GM19452 (cell line): ENCODE measurements around the gene NEDD8.
"Not testable (repeated sequence)": the region's sequence is repeated elsewhere in the genome, so short reads cannot be mapped to it uniquely, and the experiment has no call there.

ENCODE experiments used
- ATAC-seq: cut with Tn5 transposase; IDR thresholded peaks from one replicate; pipeline ENCODE4 v1.9.1; 2021; ENCODE audit not compliant: unreplicated experiment

The NEDD8 gene

DNA sequence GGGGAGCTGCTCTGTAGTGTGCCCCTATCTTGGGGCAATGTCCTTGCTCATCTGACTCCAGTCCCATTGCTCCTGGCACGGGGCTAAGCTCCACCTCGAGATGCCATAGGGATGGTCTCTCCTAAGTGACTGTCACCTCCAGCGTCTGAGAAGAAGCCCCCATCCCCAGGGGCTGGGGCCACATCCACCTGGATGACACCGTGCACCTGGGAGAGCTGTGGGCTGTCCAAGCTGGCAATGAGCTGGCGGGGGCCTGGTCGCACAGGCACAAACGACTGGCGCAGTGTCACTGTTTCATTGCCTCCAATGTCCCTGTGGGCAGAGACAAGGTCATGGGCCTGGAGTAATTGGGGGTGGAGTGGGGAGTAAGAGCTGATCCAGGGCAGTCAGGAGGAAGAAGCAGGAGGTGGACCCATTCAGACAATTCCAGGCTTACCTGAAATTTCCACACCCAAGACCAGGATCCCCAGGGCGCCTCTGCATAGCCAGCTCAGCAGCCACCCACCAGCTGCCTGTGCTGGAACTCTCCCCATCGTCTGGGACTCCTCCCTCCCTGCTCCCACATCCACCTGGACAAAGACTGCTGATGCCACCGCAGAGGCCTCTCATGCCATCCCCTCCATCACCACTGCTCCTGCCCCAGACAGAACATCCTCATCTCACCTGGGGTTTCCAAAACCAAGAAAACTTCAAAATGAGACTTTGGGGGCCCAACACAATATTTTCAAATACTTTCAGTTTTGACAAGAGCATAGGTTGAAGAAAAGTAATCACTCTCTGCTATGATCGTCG is 17.3 kb upstream of the NEDD8 start:
- ATAC-seq = no peak

DNA sequence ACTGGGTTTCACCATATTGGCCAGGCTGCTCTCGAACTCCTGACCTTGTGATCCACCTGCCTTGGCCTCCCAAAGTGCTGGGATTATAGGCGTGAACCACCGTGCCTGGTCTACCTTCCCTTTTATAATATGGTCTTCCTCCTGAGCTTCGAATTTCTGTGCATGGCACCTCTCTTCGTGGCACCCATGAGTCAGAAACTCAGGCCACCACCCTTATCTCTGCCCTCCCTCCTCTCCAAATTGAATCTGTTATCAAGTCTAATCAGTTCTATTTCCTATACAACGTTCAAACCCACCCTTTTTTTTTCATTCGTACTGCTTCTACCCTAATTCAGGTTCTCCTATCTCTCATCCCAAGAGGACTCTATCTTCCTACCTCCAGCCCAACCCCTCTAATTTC is 15.3 kb upstream of the NEDD8 start:
- no peak for ATAC-seq

DNA sequence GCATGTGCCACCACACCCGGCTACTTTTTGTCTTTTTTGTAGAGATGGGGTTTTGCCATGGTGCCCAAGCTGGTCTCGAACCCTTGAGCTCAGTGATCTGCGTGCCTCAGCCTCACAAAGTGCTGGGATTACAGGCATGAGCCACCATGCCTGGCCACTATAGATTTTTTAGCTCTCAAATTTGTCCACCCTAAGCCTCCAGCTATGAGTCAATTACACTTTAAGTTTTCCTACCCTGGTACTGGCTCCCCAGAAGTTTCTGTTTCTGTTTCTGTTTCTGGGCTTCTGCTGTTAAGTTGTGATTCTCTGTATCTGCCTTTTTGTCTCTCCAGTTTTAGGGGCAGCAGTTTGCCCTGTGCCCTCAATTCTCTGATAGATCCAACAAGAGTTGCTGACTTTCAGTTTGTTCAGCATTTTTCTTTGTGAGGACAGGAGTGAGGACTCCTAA is 14.6 kb upstream of the NEDD8 start:
- no peak for ATAC-seq

DNA sequence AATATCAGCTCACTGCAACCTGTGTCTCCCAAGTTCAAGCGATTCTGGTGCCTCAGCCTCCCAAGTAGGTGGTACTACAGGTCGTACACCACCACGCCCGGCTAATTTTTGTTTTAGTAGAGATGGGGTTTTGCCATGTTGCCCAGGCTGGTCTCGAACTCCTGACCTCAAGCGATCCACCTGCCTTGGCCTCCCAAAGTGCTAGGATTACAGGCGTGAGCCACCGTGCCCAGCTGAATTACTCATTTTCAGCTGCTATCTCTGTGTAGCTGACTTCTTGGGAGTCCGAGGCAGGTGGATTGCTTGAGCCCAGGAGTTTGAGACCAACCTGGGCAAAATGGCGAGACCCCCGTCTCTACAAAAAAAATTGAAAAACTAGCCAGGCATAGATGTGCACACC is 13.2 kb upstream of the NEDD8 start:
- not testable (repeated sequence) for ATAC-seq

DNA sequence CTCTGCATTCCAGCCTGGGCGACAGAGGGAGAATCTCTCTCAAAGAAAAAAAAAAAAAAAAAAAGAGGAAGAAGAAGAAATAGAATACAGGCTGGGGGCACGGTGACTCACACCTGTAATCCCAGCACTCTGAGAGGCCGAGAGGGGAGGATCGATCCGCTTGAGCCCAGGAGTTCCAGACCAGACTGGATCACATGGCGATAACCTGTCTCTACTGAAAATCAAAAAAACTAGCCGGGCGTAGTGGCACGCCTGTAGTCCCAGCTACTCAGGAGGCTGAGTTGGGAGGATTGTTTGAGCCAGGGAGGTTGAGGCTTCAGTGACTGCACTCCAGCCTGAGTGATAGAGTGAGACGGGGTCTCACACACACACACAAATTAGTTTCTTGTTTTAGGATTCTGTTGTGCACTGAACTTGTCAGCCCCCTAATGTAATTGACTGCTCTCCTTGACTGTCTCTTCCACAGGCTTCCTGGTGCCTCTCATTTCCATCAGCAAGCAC is 11.2 kb upstream of the NEDD8 start:
- no peak for ATAC-seq

DNA sequence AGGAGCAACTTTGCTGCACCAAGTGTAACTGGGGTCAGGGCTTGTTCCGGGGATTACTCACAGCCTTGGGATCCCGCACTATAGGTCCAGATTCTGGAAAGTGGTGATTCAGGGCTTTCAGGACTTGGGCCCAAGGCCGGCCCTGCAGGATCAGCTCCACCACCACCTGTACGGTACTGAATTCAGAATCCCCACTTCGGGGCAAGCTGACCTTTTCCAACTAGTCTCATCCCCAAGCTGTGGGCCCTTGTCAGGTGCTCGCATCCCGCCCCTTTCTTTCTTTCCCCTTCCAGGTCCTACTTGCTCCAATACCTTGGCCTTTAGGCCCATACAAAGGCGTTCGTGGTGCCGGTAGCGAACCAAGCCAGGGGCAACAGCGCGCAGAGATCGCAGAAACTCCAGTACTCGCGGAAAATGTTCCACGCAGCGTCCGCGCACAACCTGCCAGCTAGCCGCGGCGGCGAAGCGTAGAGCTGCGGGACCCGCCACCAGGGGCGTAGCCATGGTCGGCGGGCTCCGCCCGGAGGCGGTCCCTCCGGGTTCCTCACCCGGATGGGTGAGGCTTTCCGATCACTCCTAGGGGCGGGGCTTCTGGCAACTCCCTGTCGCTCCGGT is 9.8 kb upstream of the NEDD8 start:
- peak; percentile 76 for ATAC-seq

DNA sequence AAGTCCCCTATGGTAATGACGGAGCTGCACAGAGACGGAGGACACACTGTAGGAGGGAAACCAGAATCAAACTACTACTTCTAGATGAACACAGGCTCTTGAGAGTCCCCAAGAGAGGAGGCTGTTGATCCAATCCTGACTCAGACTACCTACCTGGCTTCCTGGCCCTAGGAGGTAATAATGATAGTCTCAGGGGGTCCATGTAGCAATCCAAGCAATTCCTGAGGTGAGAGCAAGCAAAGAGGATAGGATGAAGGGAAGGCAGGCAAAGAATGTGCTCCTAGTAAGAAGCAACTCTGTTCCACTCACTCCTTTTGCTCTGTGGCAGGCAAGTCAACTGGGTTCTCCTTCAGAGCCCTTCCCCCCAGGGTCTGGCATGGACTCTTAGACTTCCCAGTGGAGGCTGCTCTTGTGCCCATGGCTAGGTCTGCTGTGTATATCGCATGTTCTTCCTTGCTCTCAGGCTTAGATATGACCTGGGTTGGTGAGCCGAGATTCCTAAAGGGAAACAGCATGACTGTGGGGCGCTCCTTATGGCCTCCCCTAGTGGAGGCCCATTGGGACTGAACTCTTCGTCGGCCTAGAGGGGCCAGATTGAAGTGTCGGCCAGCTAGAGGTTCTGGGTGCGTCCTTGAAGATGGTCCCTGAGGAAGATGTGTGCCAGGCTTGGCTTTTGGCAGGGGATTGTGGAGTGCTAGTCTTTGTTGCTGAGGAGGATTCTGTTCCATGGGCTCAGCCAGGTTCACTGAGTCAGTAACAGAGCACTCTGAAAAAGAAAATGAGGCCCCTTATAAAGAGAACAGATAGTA is 8.1 kb upstream of the NEDD8 start:
- ATAC-seq = no peak

DNA sequence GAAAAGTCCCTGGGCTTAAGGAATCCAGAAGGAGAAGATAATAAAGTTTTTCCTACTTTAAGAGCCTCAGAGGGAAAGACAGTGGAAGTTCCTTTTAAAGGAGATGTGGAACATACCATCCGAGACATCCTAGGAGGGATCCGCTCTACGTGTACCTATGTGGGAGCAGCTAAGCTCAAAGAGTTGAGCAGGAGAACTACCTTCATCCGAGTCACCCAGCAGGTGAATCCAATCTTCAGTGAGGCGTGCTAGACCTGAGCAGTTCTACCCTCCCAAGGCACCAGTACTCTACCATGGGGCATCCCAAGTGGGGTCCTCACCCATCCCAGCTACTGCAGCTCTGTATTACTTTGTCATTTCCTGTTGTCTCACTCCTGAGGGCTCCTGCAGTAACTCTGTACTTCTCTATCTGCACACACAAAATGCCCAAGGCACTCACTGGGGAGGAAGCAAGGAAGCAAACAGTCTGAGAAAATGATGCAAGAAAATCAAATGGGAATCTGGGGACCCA is 6.4 kb upstream of the NEDD8 start:
- ATAC-seq = no peak

DNA sequence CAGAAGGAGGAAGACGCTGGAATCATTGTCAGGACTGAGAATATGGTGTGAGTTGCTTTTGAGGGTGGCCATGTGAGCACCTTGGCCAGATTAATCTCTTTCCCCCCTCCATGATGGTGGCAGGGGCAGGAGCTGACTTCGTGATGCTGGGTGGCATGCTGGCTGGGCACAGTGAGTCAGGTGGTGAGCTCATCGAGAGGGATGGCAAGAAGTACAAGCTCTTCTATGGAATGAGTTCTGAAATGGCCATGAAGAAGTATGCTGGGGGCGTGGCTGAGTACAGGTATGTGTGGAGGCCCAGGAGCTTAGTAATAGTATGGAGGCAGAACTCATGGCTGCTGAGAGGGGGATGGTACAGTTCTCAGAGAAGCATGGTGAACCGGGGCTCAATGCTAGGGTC is 6.0 kb upstream of the NEDD8 start:
- ATAC-seq = no peak

DNA sequence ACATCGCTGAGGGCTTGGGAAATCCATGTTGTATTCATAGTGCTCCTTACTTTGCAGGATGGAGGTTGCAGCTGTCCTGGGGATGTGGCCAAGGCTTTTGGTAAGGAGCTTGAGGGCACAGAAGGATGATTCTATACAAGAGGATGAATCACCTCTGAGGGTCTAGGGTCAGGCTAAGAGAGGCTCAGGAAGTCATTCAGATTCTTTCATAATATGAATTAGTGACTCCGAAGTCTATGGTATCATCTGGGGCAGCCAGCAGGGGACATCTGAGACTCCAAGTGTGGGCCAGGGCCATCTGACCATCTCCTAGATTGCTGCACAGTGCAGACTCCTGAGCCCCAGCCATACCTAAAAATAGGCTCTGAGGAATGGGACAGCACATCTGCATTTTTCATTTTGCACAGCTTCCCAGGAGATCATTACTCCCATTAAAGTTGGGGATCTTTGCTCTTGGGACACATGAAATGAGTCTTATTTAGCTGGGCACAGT is 5.3 kb upstream of the NEDD8 start:
- no peak for ATAC-seq

DNA sequence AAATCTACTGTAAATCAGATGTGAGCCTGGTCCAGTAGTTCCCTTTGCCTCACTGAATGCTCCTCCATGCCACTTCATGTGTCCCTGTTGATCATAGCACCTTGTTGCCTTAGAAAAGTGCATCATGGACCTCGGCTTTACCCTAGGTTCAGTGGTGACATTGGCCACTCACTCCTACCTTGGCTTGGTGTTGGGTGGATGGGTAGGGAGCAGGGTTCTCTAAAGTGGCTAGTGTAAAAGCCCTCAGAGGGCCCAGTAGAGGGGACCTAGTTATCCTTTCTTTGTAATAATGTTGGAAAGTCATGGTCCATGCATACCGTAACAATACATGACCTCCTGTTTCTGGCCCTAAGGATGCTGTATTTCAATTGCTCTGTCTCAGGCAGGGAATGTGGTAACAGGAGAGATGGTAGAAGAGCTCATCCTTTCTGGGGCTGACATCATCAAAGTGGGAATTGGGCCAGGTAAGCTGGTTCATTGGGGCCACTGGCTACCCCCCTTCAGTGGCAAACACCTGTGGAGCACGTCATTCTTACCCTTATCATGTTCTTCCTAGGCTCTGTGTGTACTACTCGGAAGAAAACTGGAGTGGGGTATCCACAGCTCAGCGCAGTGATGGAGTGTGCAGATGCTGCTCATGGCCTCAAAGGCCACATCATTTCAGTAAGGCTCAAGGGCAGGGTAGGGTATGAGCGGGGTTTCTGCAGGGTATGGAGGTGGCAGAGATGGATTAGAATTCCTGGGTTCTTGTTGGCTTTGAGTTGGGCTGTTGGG is 4.7 kb upstream of the NEDD8 start:
- no peak for ATAC-seq

DNA sequence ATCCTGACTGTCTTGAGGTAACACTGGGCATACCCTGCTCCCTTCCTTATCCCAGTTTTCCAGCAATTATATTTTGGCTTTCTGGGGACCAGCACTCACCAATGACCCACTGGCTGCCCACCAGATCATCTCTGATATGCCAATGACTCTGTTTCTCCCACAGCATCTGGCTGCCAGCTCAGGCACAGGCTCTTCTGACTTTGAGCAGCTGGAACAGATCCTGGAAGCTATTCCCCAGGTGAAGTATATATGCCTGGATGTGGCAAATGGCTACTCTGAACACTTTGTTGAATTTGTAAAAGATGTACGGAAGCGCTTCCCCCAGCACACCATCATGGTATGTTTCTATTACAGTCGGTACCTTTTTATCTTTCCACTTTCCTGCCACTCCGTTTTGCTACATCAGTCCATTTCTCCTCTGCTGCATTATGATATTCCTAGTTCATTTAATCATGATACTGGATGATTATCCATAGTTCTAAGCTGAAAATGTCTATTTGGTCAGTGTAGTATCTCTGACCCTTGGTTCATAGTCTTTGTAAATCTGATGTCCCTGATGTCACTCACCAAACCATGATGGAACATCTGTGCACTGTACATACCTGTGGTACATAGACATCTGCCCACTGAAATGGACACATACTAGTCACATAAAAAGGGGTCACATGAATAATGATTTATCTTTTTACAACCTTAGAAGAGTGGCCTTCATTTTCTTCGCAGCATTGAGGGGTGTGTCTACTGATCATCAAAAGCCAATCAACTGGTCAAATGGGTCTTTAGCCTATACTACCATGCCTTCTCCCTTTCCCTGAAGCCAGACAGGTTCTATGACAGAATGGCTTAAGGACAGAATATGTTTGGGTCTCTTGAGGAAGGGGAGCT is 3.9 kb upstream of the NEDD8 start:
- ATAC-seq = no peak

DNA sequence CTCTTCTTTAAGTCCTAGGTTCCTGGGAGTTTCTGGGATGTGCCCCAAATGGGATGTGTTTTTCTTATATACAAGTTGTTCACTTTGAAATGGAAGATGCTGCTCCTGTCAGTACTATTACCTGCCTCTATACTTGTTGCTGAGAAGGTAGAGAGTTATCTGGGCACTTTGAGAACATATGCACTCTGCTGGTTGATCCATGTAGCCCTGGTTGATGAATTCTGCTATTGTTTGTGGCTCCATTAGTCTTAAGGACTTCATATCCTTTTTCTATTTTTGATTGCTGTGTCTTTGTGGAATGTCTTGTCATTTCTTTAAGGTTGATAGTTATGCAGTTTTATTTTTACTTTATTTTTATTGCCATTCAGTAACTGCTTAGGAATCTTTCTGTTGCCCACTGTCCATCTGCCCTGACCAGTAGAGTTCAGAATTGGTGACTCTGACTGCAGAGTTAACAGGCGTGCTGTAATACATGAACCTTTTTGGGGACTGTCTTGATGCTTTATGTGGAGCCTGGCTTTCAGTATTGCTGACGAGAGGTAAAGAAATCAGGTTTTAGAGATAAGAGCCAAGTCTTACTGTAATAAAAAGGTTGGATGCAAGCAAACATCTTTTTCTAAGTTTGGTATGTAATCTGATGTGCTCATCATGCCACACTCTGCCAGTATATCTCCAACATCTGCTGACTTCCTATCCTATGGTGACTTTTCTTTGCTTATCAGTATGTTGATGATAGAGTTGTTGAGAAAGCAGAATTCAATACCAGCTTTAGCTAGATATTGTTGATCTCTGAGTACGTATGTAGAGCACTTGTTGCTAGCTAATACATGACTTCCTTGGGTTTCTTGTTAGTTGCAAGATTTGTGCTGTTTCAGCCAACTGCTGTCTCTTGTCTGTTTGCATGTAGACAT is 2.2 kb upstream of the NEDD8 start:
- no peak for ATAC-seq

DNA sequence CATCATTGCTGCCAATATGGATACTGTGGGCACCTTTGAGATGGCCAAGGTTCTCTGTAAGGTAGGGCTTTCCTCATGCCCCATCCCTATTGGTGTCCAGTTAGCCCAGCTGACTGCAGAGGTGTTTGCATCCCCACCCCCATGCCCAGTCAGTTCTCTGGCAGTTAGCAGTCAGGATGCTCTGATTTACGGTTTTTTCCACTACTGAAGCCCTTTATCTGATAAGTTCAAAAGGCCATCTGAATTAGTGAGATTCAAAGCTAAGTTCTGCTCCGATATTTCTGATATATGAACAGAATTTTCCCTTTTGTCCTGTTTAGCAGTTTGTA is 1.3 kb upstream of the NEDD8 start:
- no peak for ATAC-seq

DNA sequence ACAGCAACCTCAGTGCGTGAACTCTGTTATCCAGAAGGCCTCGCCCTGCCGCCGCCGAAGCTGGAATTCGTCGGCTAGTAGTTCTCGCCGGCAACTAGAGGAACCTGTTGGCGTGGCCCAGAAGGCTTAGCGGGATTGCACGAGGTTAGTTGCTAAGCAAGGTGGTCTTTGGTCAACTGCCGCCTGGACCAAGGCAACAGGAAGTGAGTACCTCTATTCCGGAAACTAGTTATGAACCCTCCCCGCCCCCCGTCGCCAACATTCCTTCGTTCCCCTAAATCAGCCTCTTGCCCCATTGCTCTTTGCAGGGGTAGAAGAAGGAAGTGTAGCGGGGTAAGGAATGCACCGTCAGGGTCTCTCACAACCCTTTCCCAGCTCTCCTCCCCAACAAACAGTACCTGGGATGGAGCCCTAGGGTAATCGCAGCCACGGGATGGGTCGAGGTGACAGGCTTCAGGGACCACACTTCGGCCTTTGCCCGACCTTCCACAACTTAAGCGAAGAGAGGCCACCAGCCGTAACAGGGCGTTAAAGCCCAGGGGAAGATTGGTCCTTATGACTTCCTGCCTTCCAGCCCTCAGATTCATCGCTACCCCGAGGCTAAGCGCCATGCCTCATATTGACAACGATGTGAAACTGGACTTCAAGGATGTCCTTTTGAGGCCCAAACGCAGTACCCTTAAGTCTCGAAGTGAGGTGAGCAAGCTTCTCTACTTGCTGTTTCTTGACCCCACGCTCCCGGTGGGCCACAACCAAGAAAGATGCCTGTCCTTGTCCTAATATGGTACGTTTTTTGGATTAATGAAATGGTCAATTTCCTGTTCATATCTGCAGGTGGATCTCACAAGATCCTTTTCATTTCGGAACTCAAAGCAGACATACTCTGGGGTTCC is 724 bp upstream of the NEDD8 start, which contains the start of gene GMPR2:
GMPR2 (plus strand) TSS at position 285 of the 893 bp plus-strand sequence; CDS start at position 610, 325 bp downstream.
- peak; percentile 57 for ATAC-seq

DNA sequence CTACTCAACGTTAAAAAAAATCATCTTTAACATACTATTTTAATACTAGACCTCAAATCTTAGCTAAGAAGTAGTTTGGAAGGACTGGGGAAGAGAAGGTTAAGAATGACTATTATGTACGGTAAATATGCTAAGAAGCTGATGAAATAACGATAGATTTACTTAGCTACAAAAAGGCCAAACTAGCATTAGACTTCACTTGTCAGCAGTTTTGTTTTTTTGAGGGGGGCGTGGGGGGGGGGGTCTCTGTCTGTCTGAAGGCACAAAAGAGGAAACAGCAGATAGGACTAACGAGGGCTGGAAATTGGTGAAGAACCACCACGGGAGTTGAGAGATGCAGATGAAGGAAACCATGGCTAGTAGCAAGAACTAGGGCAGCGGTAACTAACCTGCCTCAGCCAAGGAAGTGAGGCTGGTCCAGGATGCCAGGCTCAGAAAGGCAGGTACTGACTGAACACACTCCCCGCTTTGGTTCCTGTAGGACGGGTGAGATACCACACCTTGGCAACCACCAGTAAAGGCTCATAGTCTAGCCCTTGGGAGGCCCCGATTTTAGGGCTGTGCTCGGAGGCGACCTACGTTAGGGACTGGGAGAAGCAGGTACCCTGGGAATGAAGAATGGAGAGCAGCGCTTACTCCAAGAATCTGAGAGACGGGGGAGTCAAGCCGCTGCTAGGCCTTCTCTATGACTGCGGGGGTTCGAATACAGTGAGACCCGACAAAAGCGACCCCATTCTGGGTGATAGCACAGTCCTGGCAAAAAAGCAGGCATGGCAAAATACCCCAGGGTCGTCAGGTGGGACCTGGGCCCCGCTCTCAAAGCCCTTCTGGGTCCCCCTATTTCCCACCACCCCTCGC is 675 bp downstream of the NEDD8 start:
- ATAC-seq = no peak

DNA sequence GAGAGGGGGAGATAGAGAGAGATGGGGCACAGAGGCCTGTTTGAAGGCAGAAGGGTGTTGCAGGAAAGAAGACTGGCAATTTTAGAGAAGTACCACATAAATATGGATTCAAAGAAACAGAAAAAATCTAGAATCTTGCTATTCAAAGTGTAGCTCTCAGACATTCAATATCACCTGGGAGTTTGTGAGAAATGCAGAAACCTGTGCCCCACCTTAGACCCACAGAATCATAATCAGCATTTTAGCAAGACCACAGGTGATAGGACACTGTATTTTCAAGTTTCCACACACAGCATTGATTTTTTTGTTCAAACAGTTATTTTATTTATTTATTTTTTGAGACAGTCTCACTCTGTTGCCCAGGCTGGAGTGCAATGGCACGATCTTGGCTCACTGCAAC is 3.3 kb downstream of the NEDD8 start:
- ATAC-seq = no peak
